HepG2 (cell line): ENCODE data around the gene RABL6. TPM values are rescaled to one million over a fixed set of nuclear protein-coding genes. Genes with fewer than 3 reads are reported as not detected.

Experiments used
- ARID4A ChIP-seq: sonication (generic); formaldehyde crosslinking; IDR thresholded peaks from 2 replicates; pipeline ENCODE4 v1.5.0; 2020; ENCODE audit warnings: mild to moderate bottlenecking, missing genetic modification reagents, borderline replicate concordance
- BCL3 ChIP-seq: sonication (generic); formaldehyde crosslinking; IDR thresholded peaks from 2 replicates; pipeline ENCODE4 v1.5.1; 2020; ENCODE audit warnings: mild to moderate bottlenecking, missing genetic modification reagents, moderate library complexity
- PHF8 ChIP-seq: sonication (generic); formaldehyde crosslinking; IDR thresholded peaks from 2 replicates; pipeline ENCODE4 v1.5.0; 2020; ENCODE audit warnings: missing genetic modification reagents
- ZNF687 ChIP-seq: sonication (generic); formaldehyde crosslinking; IDR thresholded peaks from 2 replicates; pipeline ENCODE4 v1.5.1; 2020; ENCODE audit warnings: mild to moderate bottlenecking, missing genetic modification reagents, moderate library complexity
- polyA plus RNA-seq, 8 experiments: library from polyadenylated mRNA; depleted of rRNA in 3 of 8; stranded (reverse) in 7 of 8; unstranded in 1 of 8; fragments of >200 nt; fragmentation: Illumina TruSeq in 4 of 8; extraction: Trizol in 4 of 8; gene quantifications; 2 replicates each; pipeline versions ENCODE4 v1.2.1 to v1.2.3, GENCODE V29; 2011 to 2016; ENCODE audit warnings: low read depth in 4 of 8, missing spikeins in 1 of 8, mixed read lengths in 1 of 8; ENCODE audit not compliant: insufficient read depth in 1 of 8
- total RNA-seq, 5 experiments: library from RNA; depleted of rRNA; stranded (reverse); fragments of >200 nt; fragmentation: Illumina TruSeq; extraction: Trizol; gene quantifications; 2 replicates each; pipeline ENCODE4 v1.2.3, GENCODE V29; 2016; ENCODE audit warnings: low read depth in 1 of 5
- TF ChIP-seq, protein P1 (sequence below): sonication (generic); formaldehyde crosslinking; IDR thresholded peaks from 2 replicates; pipeline ENCODE4 v1.5.1; 2020; ENCODE audit warnings: mild to moderate bottlenecking, moderate library complexity, missing genetic modification reagents

The RABL6 gene
- total and polyA plus RNA-seq, 2 of the 13 experiments (the other 11 are each of a cell fraction or from before 2014, with no cell fraction given): 81.5 to 125 TPM

- peak; percentile 53 for TF ChIP-seq ZNF687 (CRISPR knock-in tag)
- peak; percentile 52; the same call in 1 of the 2 replicates for TF ChIP-seq BCL3 (CRISPR knock-in tag)
- 0 out of 2 replicates have a peak, but pooled peaks have one; percentile 15 for TF ChIP-seq PHF8 (CRISPR knock-in tag)
- TF ChIP-seq, protein P1, sequence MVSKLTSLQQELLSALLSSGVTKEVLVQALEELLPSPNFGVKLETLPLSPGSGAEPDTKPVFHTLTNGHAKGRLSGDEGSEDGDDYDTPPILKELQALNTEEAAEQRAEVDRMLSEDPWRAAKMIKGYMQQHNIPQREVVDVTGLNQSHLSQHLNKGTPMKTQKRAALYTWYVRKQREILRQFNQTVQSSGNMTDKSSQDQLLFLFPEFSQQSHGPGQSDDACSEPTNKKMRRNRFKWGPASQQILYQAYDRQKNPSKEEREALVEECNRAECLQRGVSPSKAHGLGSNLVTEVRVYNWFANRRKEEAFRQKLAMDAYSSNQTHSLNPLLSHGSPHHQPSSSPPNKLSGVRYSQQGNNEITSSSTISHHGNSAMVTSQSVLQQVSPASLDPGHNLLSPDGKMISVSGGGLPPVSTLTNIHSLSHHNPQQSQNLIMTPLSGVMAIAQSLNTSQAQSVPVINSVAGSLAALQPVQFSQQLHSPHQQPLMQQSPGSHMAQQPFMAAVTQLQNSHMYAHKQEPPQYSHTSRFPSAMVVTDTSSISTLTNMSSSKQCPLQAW: peak; percentile 48; the same call in 1 of the 2 replicates
- TF ChIP-seq ARID4A (CRISPR knock-in tag): 0 out of 2 replicates have a peak, but pooled peaks have one; percentile 30
These were observed 42.7 kb upstream of the RABL6 start (continued) for GRCh38 chr9:136765041-136765440.
